HEK293 (cell line): ENCODE measurements around the gene SUSD3.

ENCODE experiments used
- CTCF ChIP-seq: fragments of 450-650 bp; formaldehyde crosslinking; IDR thresholded peaks from 2 replicates; pipeline ENCODE4 v1.5.1; 2016; ENCODE audit warnings: missing biosample characterization, missing genetic modification characterization
- GLI4 ChIP-seq: fragments of 450-650 bp; formaldehyde crosslinking; IDR thresholded peaks from 2 replicates; pipeline ENCODE4 v1.5.1; 2016; ENCODE audit warnings: missing biosample characterization, missing genetic modification characterization
- MYNN ChIP-seq: fragments of 450-650 bp; formaldehyde crosslinking; IDR thresholded peaks from 2 replicates; pipeline ENCODE4 v1.5.1; 2016; ENCODE audit warnings: missing biosample characterization, missing genetic modification characterization, borderline replicate concordance
- SP2 ChIP-seq: fragments of 450-650 bp; formaldehyde crosslinking; IDR thresholded peaks from 2 replicates; pipeline ENCODE4 v1.5.1; 2016; ENCODE audit warnings: missing biosample characterization, missing genetic modification characterization
- TCF7L2 ChIP-seq: IDR thresholded peaks from 2 replicates; pipeline ENCODE4 v1.6.1; 2011; ENCODE audit warnings: low read depth, mild to moderate bottlenecking, inconsistent platforms, low read length, moderate library complexity, borderline replicate concordance
- ZBTB20 ChIP-seq: fragments of 450-650 bp; formaldehyde crosslinking; IDR thresholded peaks from 2 replicates; pipeline ENCODE4 v1.5.1; 2016; ENCODE audit warnings: missing biosample characterization, missing genetic modification characterization
- ZNF391 ChIP-seq: fragments of 450-650 bp; formaldehyde crosslinking; IDR thresholded peaks from 2 replicates; pipeline ENCODE4 v1.5.1; 2016; ENCODE audit warnings: low read depth, missing biosample characterization, missing genetic modification characterization, borderline replicate concordance
- ZNF394 ChIP-seq: fragments of 450-650 bp; formaldehyde crosslinking; IDR thresholded peaks from 2 replicates; pipeline ENCODE4 v1.5.1; 2016; ENCODE audit warnings: missing biosample characterization, missing genetic modification characterization, mild to moderate bottlenecking, moderate library complexity, borderline replicate concordance
- TF ChIP-seq, protein P1 (sequence below): fragments of 450-650 bp; formaldehyde crosslinking; IDR thresholded peaks from 2 replicates; pipeline ENCODE4 v1.5.1; 2016; ENCODE audit warnings: missing biosample characterization, missing genetic modification characterization

DNA sequence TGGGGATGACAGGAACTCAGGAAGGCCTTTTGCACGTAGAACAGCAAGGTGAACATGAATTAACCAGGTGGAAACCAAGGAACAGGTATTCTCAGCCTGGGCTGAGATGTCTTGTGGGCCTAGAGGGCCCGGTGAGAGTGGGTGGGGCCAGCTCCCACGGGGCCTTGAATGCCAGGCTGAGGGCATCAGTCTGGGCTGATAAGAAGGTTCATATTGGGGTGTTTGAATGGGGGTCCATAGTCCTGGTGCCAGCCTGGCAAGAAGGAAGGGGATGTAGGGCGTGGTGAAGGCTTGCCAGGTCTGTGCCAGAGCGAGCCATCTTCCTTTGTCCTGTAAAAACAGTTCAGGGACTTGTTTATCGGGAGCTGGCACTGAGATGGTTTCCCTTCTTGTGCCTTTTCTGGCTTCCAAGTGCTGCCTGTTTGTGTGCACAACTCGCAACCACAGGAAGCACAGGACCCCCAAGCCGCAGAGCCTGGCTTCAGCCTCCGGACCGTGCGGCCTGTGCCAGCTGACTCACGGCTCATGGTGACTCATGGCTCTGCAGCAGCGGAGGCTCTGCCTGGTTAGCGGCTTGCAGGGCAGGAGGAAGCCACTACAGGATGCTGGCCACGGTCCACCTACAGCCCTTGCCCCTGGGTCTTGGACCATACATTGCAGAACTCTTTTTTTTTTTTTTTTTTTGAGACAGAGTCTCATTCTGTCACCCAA is 39.9 kb downstream of the SUSD3 start:
- TF ChIP-seq, protein P1, sequence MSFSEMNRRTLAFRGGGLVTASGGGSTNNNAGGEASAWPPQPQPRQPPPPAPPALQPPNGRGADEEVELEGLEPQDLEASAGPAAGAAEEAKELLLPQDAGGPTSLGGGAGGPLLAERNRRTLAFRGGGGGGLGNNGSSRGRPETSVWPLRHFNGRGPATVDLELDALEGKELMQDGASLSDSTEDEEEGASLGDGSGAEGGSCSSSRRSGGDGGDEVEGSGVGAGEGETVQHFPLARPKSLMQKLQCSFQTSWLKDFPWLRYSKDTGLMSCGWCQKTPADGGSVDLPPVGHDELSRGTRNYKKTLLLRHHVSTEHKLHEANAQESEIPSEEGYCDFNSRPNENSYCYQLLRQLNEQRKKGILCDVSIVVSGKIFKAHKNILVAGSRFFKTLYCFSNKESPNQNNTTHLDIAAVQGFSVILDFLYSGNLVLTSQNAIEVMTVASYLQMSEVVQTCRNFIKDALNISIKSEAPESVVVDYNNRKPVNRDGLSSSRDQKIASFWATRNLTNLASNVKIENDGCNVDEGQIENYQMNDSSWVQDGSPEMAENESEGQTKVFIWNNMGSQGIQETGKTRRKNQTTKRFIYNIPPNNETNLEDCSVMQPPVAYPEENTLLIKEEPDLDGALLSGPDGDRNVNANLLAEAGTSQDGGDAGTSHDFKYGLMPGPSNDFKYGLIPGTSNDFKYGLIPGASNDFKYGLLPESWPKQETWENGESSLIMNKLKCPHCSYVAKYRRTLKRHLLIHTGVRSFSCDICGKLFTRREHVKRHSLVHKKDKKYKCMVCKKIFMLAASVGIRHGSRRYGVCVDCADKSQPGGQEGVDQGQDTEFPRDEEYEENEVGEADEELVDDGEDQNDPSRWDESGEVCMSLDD (tag by site-specific recombination): no peak
- TF ChIP-seq ZBTB20 (tag by site-specific recombination) (no peak), SP2 (no peak), MYNN (tag by site-specific recombination) (no peak), CTCF (no peak), TCF7L2 (no peak), ZNF391 (tag by site-specific recombination) (no peak), GLI4 (tag by site-specific recombination) (0 out of 2 replicates have a peak, but pooled peaks have one; percentile 22), ZNF394 (tag by site-specific recombination) (no peak)
